Measurements from ENCODE around the gene LRP1B.
"Not testable (repeated sequence)": the region's sequence is repeated elsewhere in the genome, so short reads cannot be mapped to it uniquely, and the experiment has no call there.

LRP1B gene

DNA sequence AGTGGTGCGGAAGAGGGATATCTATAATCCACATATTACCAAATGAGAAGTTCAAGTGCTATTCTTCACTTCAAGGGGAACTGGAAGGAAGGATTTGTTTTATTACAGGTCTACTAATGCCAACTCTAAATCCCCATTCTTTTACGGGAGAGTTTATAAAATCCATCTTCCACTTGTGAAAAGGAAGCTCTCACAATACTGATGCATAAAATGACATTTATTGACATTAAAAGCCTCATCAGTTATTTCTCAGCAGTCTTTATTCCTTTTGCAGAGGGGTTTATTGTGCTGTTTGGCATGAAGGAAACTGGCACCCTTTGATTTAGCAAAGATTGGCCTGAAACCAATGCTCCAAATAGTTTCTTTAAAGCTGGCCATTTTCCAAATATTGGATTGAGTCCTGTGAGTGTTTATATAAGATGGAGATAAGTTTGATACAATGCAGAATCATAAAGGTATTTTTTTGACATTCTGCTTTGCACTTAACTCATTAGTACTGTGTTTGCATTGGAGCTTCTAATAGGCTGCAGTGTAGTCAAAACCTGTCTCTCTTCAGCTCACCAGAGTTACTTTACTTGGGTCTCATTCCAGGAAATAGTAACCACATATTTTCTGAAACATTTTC is 26.6 kb downstream of the LRP1B start:
- peak; percentile 46 for DNase-seq (ENCODE audit: low spot score)

DNA sequence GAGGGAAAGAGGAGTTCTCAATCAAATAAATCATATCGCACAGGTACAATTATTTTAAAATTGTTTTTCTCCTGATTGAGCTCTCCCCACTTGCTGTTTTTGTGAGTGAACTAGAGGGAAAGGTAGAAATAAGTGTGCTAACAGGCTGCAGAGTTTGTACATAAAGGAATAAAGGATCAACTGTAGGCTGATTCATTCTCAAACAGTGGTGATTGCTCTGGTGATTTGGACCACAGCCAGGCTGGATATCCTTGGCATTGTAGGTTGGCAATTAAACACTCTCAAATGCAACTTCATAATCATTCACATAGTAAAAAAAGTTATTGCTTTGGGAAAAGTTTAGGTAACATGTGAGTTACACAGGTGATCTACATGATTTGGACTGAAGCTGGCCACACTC is 29.8 kb downstream of the LRP1B start:
- DNase-seq (ENCODE audit: low spot score) = no peak

DNA sequence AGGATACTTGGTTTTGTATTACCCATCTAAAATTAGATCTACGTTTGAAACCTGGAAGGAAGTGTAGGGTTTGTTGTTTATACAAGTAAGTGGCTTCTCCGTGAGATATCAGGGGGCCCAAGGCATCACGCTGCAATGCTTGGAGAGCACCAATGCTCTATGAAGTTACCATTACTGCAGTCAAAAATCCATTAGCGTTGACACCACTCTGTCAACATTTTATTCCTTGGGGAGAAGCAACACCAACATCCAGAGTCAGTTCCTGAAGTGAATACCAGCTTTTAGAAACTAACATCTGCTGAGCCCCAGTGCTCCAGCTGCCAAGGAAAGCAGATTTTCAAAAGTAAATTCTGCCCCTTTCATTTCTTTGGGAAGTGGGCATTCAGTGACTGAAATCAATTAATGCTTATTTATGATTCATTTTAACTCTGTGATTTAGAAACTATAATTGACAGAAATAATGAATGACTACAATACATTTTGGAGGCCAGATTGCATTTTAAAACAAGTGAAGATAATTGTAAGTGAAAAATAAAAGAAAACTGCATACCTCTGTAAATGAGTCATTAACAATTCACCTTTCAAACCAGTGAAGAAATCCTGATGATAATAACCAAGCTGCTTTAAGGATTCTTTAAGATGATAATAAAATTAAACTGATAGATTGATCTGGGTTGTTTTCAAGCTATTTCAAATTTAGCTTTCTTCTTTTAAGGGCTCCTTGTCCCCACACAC is 30.5 kb downstream of the LRP1B start:
- DNase-seq (ENCODE audit: low spot score) = no peak

DNA sequence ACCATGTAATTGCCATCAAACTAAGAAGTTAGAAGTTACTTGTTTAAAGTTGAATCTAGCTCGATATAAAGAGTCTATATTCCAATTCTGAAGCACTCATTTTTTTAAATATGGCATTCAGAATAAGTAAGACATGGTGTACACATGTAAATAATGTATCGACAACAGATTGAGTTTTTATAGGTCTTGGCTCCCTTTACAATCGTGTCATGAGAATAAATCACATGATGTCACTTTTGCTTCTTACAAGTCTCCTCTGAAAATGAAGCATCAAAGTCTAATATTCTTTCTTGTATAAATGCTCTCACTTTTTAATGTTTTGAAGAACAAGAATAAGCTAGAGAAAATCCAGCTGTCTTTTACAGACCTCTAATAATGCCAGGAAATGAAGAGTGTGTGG is 33.1 kb downstream of the LRP1B start:
- DNase-seq (ENCODE audit: low spot score) = no peak

DNA sequence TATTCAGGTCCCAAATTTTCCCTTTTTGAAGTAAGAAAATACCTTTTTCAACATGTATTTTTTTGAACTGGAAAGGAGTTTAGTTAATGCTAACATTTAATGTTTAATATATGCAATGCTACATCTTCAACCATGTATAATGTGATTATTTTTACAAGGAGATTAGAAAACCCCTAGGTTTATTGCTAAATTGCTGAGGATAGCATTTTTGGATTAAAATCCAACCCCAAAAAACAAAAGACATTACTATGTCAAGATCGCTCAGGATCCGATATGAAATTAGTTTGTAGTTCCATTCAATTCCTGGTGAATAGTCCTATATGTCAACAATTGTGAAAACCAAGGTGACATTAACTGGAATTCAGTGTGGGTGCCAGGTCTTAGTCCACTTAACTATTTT is 35.2 kb downstream of the LRP1B start:
- no peak for DNase-seq (ENCODE audit: low spot score)

DNA sequence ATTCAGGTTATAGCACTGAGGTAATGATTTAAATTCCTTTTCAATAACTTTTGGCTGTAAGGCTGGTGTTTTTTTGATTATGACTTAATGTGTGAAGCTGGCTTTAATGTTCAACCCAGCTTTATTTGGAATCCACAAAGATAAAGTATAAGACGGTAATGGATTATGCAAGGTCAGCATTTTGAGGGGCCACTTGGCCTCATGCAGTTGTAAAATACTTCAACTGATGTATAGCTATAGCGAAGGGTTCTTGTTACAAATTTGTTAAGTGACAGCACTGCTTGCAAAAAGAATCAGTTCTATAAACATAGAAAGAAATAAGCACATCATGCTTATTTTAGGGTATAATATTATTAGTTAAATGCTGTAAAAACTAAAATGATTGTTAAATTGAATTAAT is 36.6 kb downstream of the LRP1B start:
- DNase-seq (ENCODE audit: low spot score) = no peak

DNA sequence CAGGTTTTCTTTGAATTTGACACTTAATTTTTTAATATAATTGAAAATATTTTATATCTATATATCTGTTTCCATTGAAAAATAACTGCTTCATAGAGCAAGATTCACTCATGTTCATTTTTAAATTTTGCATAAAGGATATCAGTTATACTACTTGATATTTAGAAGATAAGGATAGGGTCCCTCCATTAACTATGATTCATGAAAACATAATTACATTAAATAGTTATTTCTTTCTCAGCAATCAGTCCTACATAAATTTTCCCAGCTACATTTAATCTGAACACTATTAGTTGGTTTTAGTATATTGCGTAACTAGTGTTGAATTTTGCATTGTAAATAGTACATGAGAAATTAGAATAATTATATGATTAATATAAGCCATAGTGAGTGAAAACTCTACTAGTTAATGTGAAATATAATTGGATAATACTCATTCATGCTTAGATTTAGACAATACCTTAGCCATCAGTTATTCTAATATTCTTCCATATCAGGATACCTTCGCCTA is 42.7 kb downstream of the LRP1B start:
- no peak for DNase-seq (ENCODE audit: low spot score)

DNA sequence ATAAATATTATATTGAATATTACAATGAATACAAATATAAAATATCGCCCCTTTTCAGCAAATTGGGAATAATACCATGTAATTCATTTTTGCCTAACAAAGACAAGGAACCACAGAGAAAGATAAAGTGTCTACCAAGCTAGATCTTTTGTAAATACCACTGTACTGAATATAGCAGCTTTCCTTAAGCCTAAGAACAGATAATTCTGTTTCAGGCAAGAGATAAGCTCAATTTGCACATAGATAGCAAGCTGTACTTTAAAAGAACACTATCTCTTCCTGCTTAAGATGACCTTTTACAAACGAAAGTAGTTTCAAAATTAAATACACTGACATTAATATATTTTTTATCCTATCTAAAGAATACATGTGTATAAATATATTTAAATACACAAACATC is 43.2 kb downstream of the LRP1B start:
- not testable (repeated sequence) for DNase-seq (ENCODE audit: low spot score)

DNA sequence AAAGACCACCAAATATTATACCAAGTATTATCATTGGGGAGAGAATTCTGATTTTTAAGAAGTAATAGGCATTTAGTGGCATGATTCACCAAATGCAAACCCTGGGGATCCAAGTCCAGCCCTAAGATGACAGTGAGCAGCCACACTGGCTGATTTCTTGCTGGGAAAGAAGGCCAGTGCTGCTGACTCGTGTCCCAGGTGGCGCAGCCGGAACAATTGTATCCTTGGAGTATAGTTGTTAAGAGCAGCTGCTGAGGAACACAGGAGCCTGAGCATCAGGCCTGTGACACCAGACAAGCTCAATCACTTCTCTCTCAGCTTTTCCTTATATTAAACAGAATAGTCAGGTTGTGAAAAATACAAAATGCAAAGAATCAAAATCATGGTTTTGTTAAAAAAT is 48.4 kb downstream of the LRP1B start:
- DNase-seq (ENCODE audit: low spot score) = no peak

DNA sequence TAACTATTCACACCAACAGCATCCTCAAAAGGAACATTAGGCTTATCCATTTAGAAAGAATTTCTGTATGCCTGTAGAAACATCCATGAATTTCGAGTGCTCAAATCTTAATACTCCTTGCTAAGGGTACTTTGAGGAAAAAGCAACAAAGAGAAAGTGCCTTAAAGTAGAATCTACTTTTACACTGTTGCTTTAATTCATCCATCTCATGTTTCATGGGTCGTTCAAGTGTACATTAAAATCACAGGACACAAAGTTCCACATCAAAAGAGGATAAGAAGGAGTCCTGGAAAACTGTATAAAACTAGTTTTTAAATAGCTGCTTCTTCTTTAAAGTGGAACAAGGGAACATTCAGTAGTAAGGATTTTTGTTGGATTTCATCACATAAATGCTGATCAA is 54.5 kb downstream of the LRP1B start:
- DNase-seq (ENCODE audit: low spot score) = no peak

DNA sequence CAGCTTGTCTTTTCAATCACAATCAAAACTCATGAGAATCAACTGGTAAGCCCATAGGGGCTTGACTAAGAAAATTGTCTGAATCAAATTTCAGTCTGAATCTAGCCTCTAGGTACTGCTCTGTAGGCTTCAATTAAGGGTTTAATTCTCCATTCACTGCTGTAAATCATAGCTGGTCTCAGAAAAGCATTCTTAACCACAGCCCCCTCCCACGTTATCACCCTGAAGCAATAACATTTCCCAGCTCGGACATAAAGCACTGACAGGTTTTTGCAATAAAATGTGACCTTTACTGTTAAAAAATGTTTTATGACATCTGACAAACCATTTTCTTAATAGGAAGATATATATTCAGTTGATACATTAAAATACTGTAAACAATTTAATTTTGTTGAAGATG is 55.0 kb downstream of the LRP1B start:
- DNase-seq (ENCODE audit: low spot score) = no peak

DNA sequence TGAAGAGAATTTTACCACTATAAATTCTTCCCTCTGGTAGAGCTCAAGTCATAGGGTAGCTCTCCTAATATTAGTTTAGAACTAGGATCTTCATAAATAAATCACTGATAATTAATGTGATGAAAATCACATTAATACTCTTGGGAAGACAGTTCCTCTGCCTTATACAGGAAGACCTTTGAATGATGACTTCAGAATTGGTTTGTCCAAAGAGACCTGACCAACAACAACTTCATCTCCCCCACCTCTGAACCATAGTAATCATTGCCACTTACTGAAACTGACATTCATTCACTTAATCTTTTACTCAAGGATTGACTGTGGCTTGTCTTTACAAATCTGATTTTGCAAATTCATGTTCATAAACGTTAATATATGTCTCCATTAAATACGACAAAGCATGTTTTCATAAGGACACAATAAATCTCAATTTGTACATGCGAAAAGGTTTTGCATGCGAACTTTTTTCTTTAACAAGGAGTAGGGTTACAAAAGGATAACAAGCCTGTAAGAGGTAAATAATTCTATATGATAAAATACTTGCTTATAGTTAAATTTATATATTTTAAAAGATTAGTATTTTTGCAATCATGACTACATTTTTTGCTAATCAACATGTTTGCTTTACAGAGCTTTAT is 61.4 kb downstream of the LRP1B start:
- no peak for DNase-seq (ENCODE audit: low spot score)

DNA sequence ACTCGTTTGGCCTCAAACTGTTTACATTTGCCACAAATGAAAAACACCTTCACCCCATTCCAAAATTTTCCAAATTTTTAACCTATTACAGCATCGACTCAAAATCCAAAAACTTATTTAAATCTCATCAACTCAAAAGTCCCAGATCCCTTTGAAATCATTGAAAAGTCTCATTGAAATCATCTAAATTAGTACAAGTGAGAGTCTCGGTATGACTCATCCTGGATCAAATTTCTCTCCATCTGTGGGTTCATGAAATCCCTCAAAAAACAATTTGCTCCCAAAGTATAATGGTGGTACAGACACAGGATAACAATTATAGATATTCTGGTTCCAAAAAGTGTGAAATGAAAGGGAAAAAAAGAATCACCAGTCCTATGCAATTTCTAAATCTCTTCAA is 65.1 kb downstream of the LRP1B start:
- no peak for DNase-seq (ENCODE audit: low spot score)

DNA sequence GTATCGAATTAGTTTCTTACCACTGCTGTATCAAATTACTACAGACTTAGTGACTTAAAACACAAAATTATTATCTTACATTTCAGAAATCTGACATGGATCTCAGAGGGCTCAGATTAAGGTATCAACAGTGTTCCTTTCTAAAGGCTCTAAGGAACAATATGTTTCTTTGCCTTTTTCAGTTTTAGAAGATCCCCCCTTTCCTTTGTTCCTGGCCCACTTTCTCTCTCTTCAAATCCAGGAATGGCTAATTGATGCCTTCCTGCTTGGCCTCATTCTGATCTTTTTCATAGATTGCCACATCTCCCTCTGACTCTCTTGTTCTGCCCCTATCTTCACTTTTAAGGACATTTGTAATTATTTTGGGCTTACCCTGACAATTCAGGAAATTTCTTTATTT is 65.7 kb downstream of the LRP1B start:
- peak; percentile 51 for DNase-seq (ENCODE audit: low spot score)

DNA sequence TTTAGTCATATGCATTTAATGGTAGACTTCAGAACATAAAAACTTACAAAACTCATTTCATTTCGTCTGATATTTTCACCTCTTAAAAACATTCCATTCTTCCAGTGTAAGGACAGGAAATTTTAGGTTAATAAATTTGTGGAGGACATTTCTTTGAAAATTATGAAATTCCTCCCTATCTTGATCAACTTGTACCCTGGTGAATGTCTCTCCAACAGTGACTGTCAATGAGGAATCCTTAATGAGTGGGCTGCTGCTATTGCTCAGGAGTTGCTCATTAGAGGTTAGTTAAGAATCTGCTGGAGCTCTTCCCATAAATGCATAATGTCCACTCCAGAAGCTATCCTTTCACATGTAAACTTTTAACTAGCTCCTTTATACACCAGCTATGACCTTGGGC is 69.1 kb downstream of the LRP1B start:
- no peak for DNase-seq (ENCODE audit: low spot score)

DNA sequence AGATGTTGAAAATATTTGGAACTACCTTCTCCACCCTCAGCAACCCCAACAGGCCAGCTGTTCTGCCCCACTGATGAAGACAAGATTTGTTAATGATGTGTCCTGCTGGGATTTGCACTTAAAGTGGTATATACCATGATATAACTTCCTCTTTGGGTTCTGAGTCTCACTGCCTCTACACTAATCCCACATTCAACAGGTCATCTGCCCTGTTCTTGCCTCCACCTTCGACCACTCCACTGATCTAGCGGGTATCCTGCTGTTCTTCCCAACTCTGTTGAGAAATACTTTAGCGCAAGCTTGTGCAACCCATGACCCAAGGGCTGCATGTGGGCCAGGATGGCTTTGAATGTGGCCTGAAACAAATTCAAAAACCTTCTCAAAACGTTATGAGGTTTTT is 72.7 kb downstream of the LRP1B start:
- DNase-seq (ENCODE audit: low spot score) = no peak

DNA sequence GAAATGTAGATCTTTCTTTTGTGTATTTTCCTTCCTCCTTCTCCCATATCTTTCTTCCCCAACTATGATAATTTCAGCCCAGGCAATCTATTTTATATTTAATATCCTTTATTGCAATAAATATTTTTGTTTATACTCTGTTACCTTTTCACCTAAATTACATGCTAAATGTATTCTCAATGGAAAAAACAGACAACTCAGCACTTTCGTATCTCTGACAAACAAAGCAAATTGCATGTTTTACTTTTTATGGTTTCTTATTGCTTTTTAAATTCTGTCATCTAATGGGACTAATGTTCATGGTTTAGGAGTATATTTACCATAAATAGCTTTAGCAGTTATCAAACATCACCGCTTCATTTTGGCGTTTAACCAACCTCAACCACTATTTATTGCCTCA is 74.0 kb downstream of the LRP1B start:
- DNase-seq (ENCODE audit: low spot score) = no peak

DNA sequence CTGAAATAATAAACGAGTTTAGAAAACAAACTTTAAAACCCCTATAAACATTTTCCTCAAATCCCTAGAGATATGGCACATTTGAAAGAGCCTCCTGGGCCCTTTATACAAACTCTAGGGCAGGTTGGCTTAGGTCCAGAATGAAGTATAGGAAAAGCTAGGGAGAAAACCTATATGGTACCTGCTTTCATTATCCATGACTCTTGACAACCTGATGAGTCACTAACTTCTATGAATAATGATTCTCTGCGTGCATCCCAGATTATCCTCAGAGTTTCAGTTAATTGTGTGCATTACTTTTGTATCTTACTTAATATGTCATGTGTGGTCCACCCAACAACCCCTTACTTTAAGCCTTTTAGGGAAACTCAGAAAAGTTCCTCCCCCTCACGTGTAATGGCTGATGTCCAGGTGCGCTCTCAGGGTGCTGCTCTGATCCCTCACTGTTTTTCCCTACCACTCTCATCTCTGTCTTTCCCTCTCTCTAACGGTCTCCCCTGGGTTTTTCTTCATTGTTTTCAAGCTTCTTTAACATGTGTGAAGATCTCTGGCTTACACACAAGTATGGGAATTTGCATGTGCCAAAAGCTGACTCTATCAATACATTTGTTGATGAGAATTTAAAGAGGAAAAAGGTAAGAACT is 78.5 kb downstream of the LRP1B start:
- DNase-seq (ENCODE audit: low spot score) = no peak

DNA sequence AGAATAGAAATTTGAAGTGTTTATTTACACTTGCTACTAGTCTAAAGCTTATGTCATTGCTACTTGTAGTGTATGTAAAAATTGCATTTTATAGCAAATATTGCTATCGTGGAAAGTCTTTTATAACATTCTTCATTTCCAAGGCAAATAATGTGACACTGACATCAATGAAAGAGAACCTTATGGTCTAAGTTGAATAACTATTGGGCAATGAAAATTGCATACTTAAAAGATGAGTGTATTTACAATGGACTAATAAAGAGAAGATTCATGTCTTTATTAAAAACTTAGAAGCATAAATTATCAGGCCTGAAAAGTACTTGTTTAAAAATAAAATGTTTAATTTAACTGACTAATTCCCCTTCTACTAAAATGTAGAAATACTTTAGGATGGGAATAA is 82.2 kb downstream of the LRP1B start:
- no peak for DNase-seq (ENCODE audit: low spot score)

DNA sequence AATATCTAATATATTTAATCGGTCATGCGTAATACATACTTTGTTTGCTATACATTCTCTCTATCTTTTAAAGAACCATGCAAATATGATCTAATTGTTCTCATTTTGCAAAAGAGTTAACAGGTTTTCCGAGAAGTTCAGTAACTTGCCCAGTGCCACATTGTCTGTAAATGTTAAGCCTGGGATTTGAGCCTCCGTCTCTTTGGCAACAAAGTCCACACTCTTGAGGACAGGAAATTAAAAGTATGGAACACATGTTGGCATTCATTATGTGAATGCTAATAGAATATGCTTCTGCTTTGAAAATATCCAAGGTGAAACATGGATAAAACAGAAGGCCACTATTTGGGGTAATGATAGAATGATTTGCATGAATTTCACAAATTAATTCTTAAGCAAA is 85.2 kb downstream of the LRP1B start:
- no peak for DNase-seq (ENCODE audit: low spot score)

DNA sequence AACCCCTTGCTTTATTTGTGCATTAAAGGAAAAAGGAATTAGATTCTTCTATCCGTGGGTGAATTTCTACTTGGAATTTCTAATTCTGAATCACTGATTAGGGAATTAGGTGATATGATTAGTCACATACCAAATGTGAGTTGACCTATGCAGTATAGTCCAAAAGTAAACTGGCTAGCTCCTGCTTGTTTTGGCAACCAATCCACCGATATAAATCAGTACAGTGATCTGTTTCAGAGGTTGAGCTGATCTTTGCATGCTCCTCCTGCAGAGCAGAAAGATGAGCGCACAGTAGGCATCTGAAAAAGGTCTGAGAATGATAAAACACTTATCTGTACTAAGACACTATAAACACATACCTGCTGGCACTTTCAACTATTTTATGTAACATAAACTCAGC is 86.6 kb downstream of the LRP1B start:
- no peak for DNase-seq (ENCODE audit: low spot score)

DNA sequence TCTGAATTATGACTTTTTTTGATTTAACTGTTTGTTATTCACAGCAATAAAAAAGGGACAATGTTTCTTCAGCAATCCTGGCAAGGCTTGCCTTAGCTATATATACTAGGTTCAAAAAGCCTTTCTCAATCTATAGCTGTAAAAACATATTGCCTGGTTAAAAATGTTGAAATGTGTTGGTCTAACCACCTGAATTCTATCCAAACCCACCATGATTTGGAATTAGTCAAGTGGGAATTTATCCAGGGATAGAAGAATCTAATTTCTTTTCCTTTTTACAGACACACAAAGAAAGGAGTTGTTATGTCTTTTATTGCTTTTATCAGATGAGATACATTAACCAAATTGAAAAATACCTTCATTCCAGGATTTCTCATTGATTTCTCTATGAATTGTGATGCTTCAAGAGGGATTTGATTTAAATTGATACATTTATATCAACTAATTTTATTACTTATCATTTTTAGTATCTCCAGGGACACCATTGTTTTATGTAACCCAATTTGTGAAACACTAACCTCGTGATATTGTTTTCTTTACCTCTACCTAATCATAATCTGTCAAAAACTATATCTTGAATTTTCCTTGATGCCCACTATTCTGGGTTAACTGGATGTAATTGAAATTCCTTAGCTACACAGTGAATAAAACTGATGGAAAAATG is 88.1 kb downstream of the LRP1B start:
- DNase-seq (ENCODE audit: low spot score) = no peak

Measured in pons (tissue), 1 donor.